Bronchial epithelial cell (primary cell): ENCODE results near the gene BAHD1. TPM values are rescaled to one million over a fixed set of nuclear protein-coding genes. Genes with fewer than 3 reads are reported as not detected.

Source experiments
- DNase-seq: peaks from one replicate; pipeline ENCODE4 v3.0.0-alpha.2; 2010; ENCODE audit warnings: low read depth
- FAIRE-seq: peaks from 2 replicates; lab custom pipeline; 2011; peaks lifted over from hg19 to GRCh38; lab: Jason Lieb, UNC
- H3K27me3 ChIP-seq: 2 replicates; pipeline ENCODE4 v1.5.1; 2011; ENCODE audit warnings: low read length; ENCODE audit not compliant: control insufficient read depth, insufficient read depth
- H3K36me3 ChIP-seq: 2 replicates; pipeline ENCODE4 v1.5.1; 2011; ENCODE audit warnings: low read length; ENCODE audit not compliant: control insufficient read depth, insufficient read depth
- H3K4me3 ChIP-seq: 2 replicates; pipeline ENCODE4 v1.5.1; 2011; ENCODE audit warnings: mild to moderate bottlenecking, low read depth, low read length, control low read depth
- CTCF ChIP-seq: IDR thresholded peaks from 2 replicates; pipeline ENCODE4 v1.5.1; 2011; ENCODE audit warnings: mild to moderate bottlenecking, moderate library complexity, low read length, control low read depth, inconsistent platforms; ENCODE audit not compliant: insufficient read depth, severe bottlenecking
- total RNA-seq: library from RNA; depleted of rRNA; stranded (reverse); fragments of >200 nt; gene quantifications from 2 replicates; pipeline ENCODE4 v1.2.1, GENCODE V29; 2014

BAHD1 gene
- total RNA-seq, 1 donor from 2014 or later, result 4.2 TPM

DNA sequence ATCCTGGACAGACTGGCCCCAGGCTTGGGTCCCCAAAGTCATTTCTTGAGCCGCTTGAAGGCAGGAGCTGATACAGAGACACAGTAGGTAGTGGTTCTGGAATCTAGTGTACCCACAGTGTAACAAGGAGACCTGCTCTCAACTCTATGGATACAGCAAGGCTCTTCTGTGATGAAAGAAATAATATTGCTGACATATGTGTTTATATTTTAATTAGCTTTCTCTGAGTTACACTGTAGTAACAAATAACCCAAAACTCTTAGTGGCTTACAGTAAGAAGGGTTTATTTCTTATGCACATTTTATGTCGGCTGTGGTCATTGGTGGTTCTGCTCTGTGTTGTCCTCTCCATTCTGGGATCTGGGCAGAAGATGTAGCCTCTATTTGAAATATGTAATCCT lies 75.6 kb downstream of the BAHD1 start:
- FAIRE-seq (no peak), DNase-seq (no peak)
- H3K27me3 ChIP-seq, result no peaks in the 10 kb centered on the region
- TF ChIP-seq CTCF, result no peak
- H3K36me3 ChIP-seq, result no peaks in the 10 kb centered on the region
- H3K4me3 ChIP-seq, result no peak overlapping the region

Other genes starting within 250 kb of the BAHD1 start
- 11.6 and 11.8 TPM in 2 replicates for gene PAK6, start 201.9 kb upstream of the BAHD1 start, total RNA-seq
- not detected in 2 replicates for gene ANKRD63, start 157.9 kb upstream of the BAHD1 start, total RNA-seq
- gene PLCB2, start 133.0 kb upstream of the BAHD1 start, total RNA-seq, result not detected in 2 replicates
- gene INAFM2, start 117.3 kb upstream of the BAHD1 start, total RNA-seq, result 6.3 and 6.8 TPM in 2 replicates
- gene CCDC9B, start 100.0 kb upstream of the BAHD1 start, total RNA-seq, result 12.1 and 17.3 TPM in 2 replicates
- not detected in 2 replicates for gene PHGR1, start 89.9 kb upstream of the BAHD1 start, total RNA-seq
- gene DISP2, start 82.7 kb upstream of the BAHD1 start, total RNA-seq, result under 0.01 TPM in 1 of 2 replicates, not detected in the other
- 35.6 and 56.9 TPM in 2 replicates for gene KNSTRN, start 58.2 kb upstream of the BAHD1 start, total RNA-seq
- gene IVD, start 35.2 kb upstream of the BAHD1 start, total RNA-seq, result 12.4 and 19.6 TPM in 2 replicates
- gene CHST14, start 30.0 kb downstream of the BAHD1 start, total RNA-seq, result 1.0 and 1.1 TPM in 2 replicates
- gene CCDC32, start 124.1 kb downstream of the BAHD1 start, total RNA-seq, result 9.3 and 16.3 TPM in 2 replicates
- gene RPUSD2, start 128.3 kb downstream of the BAHD1 start, total RNA-seq, result 14.7 and 18.4 TPM in 2 replicates
- gene KNL1, start 153.3 kb downstream of the BAHD1 start, total RNA-seq, result 0.53 and 1.0 TPM in 2 replicates